NCI-H82 treated with DMSO at 0.1 percent for 48 hours (cell line): Measurements from ENCODE around the gene RPS15A.
"Not testable (repeated sequence)": the region's sequence is repeated elsewhere in the genome, so short reads cannot be mapped to it uniquely, and the experiment has no call there.

ENCODE experiments used
- DNase-seq: peaks from one replicate; lab custom pipeline; 2025; ENCODE audit not compliant: unreplicated experiment; lab: John Stamatoyannopoulos, UW

Gene RPS15A

GRCh38 chr16:18797746-18798145 lies 7.6 kb upstream of the RPS15A start:
- no peak for DNase-seq

GRCh38 chr16:18796377-18796776 lies 6.2 kb upstream of the RPS15A start:
- no peak for DNase-seq

GRCh38 chr16:18792836-18793433 lies 2.8 kb upstream of the RPS15A start:
- no peak for DNase-seq

DNA sequence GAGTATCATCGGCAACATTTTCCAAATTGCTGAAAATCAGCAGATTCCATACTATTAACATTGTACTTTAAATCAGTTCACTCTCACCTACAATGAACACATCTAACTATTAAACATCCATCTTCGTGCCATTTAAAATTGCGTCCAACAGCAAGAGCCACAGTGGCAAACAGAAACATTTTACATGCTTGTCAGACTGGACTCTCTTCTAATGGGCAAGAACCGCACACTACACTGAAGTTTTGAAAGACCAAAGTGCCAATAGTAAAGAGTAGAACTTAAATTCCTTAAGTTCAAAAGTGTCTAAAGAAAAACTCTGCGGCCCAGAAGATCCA lies 652 bp downstream of the RPS15A start:
- DNase-seq: no peak

DNA sequence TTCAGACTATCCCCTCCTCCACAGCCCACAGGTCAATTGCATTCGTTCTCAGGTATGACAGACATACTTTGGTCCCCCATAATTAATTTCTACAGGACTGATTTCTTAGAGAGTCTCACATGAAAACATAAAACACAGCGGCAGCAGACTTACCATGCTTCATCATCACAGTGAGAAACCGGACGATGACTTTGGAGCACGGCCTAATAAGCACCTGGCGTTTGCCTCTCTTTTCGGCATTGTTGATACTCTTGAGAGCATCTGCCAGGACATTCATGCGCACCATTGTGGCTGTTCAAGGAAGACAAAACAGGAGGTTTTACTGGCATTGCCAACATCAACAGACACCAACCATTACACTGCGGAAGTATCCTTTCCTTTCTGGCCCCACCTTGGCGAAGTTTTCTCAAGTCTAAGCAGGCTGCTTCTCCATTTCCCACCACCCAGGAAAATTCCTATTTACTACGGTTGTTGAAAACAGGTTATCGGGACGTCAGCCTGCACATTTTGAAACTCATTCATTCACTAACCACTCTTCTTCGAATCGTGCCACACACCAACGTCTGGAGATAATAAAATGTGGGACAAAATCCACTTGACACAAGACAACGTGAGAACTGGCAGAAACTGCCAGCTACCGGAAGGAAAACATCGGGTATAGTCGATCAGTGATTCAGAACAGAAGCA lies 1.2 kb downstream of the RPS15A start:
- DNase-seq: no peak

GRCh38 chr16:18784917-18785623 lies 5.1 kb downstream of the RPS15A start:
- DNase-seq: no peak

DNA sequence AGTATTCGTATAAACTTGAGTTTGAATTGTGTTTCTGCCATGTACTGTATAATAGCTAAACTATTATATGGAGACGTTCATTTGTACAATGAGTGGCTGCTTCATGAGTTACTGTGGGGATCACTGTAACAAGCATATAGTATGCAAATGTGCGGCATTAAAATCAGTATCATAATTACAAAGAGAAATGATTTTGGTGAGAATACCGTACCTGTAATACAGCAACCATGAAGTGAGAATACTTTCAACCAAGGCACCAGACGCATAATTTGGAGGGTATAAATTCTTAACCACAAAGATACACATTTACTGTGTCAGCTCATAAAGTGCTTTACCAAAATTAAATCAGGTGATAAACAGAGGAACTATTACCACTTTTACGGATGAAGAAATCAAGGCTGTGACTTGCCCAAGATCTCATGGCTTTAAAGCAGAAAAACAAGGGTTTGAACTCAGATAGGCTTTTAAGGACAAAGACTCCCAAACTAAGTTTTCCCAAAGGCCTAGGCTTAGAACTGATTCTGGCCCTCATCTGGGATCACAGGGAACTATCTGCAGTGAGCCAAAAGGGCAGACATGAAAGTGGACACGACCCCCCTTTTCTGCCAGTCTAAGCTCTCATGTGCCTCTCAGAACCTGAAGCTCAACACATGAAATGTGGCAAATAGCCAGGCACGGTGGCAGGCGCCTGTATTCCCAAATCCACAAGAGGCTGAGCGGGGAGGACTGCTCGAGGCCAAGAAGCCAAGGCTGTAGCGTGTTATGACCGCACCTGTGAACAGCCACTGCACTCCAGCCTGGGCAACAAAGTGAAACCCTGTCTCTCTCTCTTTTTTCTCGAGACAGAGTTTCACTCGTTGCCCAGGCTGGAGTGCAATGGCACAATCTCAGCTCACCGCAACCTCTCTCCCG lies 6.4 kb downstream of the RPS15A start:
- no peak for DNase-seq

GRCh38 chr16:18782697-18783429 lies 7.3 kb downstream of the RPS15A start:
- no peak for DNase-seq

DNA sequence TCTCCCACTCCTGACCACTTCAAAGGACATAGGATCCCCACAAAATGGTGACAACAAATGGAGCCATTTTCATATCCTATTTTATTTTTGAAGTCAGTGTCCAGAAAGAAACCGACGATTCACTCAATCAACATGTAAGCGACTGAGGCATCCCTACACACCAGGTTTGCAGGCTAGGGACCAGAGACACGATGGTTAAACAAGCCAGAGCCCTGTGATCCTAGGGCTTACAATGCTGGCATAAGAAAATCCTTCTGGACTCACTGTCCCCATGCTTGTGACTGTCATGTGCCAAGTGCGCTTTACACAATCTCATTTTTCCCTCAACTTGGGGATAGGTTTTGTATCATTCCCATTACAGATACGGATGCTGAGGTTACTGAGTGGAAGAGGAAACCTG lies 8.9 kb downstream of the RPS15A start:
- not testable (repeated sequence) for DNase-seq

DNA sequence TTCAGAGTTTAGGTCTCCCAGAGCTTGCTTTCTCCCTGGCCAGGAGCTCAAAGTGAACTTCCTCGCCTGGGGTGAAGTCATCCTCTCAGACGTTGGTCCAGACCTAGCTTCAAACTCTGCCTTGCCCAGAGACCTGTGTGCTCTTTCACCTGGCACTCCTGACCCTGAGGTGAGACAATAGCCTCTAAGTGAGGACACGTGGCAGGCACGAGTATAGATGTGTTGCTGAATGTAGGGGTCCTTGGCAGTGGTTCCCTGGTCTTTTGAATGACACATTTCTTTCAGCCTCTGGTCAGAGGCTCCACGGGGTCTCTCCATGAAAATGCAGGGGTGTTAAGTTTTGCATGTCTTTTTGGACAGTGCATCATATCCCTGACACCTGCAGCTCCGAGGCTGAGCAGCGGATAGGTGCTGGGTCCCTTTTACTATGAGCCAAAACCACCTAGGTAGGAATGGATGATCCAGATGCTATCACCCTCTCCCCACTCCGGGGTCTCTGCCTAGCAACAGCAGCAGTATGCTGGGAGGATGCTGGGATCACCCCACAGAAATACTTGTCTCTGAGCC lies 9.6 kb downstream of the RPS15A start:
- DNase-seq: not testable (repeated sequence)

DNA sequence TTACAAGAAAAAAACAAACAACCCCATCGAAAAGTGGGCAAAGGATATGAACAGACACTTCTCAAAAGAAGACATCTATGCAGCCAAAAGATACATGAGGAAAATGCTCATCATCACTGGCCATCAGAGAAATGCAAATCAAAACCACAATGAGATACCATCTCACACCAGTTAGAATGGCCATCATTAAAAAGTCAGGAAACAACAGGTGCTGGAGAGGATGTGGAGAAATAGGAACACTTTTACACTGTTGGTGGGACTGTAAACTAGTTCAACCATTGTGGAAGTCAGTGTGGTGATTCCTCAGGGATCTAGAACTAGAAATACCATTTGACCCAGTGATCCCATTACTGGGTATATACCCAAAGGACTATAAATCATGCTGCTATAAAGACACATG lies 12.5 kb downstream of the RPS15A start:
- DNase-seq: not testable (repeated sequence)

DNA sequence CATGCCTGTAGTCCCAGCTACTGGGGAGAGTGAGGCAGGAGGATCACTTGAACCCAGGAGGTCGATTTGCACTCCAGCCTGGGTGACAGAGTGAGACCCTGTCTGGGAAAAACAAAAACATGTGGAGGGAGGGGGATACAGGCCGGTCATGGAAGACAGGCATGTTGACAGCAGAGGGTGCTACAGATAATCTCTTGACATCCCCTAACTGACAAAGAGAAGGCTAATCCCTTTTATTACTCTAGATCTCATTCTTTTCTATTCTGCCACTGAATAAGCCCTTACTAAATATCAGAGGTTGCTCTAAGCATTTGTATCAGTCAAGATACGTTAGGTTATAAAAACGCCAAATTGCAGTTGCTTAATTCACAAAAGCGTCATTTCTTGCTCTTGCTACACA lies 13.8 kb downstream of the RPS15A start:
- DNase-seq: peak; percentile 63

DNA sequence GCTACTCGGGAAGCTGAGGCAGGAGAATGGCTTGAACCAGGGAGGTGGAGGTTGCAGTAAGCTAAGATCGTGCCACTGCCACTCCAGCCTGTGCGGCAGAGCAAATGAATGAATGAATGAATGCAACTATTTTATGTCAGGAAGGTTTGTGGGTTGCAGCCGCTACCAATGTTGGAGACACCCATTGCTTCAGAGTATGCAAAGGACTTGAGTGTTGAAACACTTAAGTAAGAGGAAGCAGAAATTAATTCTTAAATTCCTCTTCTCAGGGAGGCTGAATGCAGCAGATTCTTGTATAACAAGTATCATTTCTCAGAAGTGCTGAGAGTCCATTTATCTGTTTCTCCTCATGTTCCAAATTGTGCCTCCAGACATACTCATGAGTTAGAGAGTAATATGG lies 15.5 kb downstream of the RPS15A start:
- not testable (repeated sequence) for DNase-seq

GRCh38 chr16:18772171-18772570 lies 18.0 kb downstream of the RPS15A start:
- DNase-seq: not testable (repeated sequence)

- not testable (repeated sequence) for DNase-seq
Measured at GRCh38 chr16:18770336-18770962, 19.7 kb downstream of the RPS15A start.

DNA sequence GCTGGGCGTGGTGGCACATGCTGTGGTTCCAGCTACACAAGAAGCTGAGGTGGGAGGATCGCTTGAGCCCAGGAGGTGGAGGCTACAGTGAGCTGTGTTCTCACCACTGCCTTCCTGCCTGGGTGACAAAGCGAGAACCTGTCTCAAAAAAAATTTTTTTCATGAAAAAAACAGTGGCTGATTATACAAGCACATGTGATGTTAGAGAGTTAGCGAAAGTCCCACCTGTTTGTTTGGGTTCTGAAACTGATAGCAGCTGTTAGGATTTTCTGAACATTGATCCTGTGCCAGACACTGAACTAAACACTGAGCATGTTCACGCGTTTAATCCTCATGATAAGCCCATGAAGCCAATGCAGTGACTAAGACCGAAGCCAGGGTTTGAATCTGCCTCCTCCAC lies 22.9 kb downstream of the RPS15A start:
- DNase-seq: not testable (repeated sequence)

DNA sequence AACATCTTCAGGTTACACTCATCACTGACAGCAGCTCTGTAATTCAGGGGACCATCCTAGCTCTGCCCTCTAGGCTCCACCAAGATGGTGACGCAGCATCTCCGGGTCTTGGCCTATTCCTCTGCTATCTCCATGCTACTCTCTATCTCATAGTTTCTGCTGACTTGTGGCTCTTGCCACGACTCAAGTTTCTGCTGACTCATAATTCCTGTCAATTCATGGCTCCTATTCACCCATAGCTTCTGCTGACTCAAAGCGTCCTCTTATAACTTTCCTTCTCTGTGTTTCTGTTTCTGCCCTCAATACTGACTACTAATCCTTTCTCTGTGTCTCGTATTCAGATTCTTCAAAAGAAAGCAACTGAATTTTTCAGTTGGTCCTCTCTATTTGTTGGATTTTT lies 27.4 kb downstream of the RPS15A start:
- DNase-seq: not testable (repeated sequence)

DNA sequence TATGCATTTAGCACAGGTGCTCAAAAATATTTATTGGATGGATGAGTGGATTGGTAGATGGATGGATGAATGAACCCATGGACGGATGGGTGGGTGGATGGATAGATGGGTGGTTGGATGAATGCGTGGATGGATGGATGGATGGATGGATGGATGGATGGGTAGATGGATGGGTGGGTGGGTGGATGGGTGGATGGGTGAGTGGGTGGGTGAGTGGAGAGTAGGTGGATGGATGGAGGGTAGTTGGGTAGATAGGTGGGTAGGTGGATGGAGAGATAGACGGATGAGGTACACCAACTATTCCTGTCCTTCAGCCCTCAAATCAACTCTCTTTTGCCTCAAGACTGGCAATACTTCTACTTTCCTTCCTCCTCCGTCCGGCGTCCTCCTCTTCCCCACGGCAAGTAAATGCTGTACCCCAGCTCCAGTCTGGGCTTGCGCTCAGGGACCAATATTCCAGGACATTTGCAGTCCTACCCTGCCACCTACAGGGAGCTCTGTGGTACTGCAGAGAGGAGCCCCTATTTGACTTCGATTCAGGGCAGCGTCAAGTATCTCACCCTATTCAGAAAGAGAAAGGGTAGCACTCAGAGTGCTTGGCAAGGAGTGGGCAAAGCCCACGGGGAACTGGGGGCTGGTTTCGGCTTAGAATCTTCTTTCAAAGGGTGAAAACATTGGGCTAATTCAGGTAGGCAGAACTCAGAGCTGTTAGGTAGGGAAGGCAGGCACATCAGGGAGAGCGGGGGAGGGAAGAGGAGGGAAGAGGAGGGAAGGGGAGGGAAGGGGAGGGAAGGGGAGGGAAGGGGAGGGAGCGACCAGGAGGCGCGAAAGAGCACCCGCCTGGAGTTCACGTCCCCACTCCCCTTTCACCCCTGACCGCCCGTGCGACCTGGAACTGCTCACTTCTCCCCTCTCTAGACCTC lies 30.3 kb downstream of the RPS15A start:
- peak; percentile 34 for DNase-seq
